GM12865 (cell line): Measurements from ENCODE around the gene WWP2.

Experiments
- DNase-seq: peaks from one replicate; pipeline ENCODE4 v3.0.0; 2010; ENCODE audit warnings: low read depth
- H3K4me3 ChIP-seq: 2 replicates; pipeline ENCODE4 v1.5.1; 2011; ENCODE audit warnings: mild to moderate bottlenecking, low read depth, low read length, control low read depth
- CTCF ChIP-seq: IDR thresholded peaks from 2 replicates; pipeline ENCODE4 v1.5.1; 2011; ENCODE audit warnings: low read length, control low read depth, low read depth, inconsistent platforms; ENCODE audit not compliant: insufficient read depth; ENCODE audit errors: missing control alignments

The WWP2 gene

GRCh38 chr16:69904495-69905170, 142.5 kb downstream of the WWP2 start:
- DNase-seq, result no peak
- no peak for TF ChIP-seq CTCF
- H3K4me3 ChIP-seq, result no peak overlapping the region

- H3K4me3 ChIP-seq, result no peak overlapping the region
- TF ChIP-seq CTCF, result no peak
- DNase-seq, result no peak
Observed at GRCh38 chr16:69905171-69905555, 143.0 kb downstream of the WWP2 start.

GRCh38 chr16:69906838-69907401, 144.8 kb downstream of the WWP2 start:
- DNase-seq, result no peak
- TF ChIP-seq CTCF, result no peak
- H3K4me3 ChIP-seq, result no peak overlapping the region

GRCh38 chr16:69909043-69909442, 146.9 kb downstream of the WWP2 start:
- no peak for DNase-seq
- no peak for TF ChIP-seq CTCF
- H3K4me3 ChIP-seq, result no peak overlapping the region

- no peak overlapping the region for H3K4me3 ChIP-seq
- DNase-seq, result no peak
- no peak for TF ChIP-seq CTCF
Observed at GRCh38 chr16:69909760-69910159, 147.6 kb downstream of the WWP2 start.

GRCh38 chr16:69910964-69911363, 148.8 kb downstream of the WWP2 start:
- DNase-seq, result no peak
- no peak for TF ChIP-seq CTCF
- no peak overlapping the region for H3K4me3 ChIP-seq

- no peak for TF ChIP-seq CTCF
- no peak overlapping the region for H3K4me3 ChIP-seq
- DNase-seq, result no peak
Observed at GRCh38 chr16:69916462-69916861, 154.3 kb downstream of the WWP2 start.
